ELR (cell line): ENCODE measurements around the gene GREB1L.
A peak's percentile ranks its signal among the peaks of the same experiment; 100 is the strongest.
"Not testable (repeated sequence)": the region's sequence is repeated elsewhere in the genome, so short reads cannot be mapped to it uniquely, and the experiment has no call there.

Experiments used
- DNase-seq: peaks from one replicate; pipeline ENCODE4 v3.0.0-alpha.2; 2015; ENCODE audit warnings: low read depth

Gene GREB1L

DNA sequence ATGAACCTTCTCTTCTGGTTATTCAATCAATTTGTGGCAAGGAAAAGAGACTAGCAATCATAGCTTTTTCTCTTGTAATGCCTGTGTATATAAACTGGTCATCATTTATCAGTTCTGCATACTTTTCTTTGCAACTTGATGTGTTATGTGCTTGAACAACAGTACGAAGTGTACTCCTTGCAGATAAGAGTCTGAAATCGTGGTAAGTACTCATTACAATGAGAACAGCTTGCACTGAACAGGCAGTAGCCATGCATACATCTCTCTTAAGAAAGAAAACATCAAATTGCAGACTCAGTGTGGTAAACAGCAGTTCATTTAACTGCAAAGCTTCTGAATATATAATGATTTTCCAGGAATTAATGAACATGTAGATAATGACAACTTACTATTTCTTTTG, 64.3 kb downstream of the GREB1L start:
- DNase-seq, result no peak

DNA sequence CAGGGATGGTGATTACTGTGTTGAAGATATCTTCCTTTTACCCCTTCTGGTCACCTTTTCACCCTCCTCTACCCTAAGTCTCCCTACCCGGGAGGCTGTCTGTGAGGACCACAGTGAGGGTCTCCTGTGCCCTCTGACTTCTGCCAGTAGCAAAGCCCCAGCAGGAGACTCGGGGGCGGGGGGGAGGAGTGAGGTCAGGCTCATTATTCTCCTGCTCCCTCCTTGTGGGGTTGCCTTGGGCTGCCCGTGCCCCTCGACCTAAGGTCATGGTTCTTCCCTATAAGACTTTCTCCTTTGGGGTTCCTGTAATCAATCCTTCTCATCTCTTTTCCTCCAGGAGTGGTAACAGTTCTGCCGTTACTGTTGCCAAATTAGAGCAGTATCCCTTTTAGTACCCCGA, 65.5 kb downstream of the GREB1L start:
- no peak for DNase-seq

DNA sequence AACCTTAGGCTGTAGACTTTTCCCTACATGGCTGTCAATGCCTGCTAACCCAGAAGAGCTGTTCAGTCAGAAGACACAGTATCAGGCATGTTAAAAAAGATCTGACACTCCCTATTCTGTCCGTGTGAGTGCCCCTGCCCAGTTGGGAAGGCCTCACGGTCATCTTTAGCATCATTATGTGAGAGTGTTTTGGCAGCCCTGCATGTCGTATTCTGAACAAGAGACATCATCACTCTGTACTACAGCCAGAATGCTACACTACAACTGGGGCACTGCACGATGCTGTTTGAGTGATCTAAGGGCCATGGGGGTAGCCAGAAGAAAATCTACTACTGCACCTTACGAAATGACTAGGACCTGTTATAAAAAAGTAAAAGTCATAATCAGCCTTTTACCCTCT, 67.2 kb downstream of the GREB1L start:
- DNase-seq, result no peak

DNA sequence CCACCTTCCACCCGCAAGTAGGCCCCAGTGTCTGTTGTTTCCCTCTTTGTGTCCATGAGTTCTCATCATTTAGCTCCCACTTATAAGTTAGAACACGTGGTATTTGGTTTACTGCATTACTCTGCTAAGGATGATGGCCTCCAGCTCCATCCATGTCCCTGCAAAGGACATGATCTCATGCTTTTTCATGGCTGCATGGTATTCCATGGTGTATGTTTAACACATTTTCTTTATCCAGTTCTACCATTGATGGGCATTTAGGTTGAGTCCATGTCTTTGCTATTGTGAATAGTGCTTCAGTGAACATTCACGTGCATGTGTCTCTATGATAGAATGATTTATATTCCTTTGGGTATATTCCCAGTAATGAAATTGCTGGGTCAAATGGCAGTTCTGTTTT, 69.9 kb downstream of the GREB1L start:
- DNase-seq, result not testable (repeated sequence)

DNA sequence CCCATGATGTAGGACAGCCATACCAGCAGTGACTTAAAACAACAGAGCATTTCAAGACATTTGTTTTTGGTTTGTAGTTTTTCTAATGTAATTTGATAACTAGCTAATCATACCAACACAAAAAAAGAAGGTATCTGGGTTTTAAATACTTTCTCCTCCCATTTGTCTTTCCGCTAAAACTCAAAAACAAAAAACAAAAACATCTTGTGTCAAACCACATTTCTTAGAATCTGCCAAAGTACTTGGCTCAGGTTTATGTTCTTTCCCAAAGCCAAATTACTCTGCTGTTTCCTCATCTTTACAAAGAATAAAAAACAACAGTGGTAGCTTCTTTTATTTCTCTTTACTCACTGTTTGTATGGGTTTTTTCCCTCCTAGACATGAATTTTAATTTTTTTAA, 71.5 kb downstream of the GREB1L start:
- no peak for DNase-seq

DNA sequence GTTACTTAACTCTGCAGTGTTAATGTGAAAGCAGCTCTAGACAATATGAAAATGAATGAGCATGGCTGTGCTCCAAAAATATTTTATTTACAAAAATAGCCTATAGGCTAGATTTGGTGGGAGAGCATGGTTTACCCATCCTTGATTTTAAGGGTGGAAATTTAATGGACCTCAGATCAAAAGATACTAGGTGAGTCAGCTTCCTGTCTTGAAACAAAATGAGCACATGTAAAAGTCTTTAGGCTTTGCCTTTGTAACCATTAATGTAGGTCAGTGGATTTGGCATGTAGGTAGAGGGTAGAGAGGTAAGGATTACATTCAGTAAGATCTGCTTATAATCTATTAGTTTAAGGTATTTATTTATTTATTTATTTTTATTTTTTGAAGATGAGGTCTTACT, 72.7 kb downstream of the GREB1L start:
- peak; percentile 53 for DNase-seq

DNA sequence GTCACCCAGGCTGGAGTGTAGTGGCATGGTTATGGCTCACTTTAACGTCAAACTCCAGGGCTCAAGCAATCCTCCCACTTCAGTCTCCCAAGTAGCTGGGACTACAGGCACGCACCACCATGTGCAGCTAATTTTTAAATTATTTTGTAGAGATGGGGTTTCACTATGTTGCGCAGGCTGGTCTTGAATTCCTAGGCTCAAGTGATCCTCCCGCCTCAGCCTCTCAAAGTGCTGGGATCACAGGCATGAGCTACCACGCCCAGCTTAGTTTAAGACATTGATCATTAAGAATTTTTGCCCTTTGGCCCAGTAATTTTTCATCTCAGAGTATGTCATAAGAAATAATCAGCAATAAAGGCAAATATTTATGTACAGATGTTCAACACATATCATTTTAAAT, 73.1 kb downstream of the GREB1L start:
- DNase-seq, result not testable (repeated sequence)

DNA sequence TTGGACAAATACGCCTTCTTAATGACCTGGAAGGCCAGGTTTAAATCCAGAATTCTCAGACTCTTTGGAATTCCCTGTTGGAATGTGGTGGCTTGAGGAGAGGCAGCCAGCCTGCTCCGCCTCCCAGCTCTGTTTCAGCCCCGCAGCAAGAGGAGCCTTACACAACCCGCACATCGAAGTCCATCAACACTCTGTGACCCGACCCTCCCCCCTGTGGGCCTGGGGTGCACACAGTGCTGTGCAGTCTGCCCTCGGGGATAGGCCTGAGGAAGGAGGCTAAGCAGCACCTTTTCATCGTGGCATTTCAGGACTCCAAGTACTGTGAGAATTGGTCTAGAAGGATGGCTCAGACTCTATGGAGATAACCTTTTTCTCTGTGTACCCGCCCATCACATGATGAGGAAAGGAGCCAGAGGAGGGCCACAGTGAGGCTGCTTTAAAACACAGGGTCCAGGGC, 73.7 kb downstream of the GREB1L start:
- DNase-seq, result no peak

DNA sequence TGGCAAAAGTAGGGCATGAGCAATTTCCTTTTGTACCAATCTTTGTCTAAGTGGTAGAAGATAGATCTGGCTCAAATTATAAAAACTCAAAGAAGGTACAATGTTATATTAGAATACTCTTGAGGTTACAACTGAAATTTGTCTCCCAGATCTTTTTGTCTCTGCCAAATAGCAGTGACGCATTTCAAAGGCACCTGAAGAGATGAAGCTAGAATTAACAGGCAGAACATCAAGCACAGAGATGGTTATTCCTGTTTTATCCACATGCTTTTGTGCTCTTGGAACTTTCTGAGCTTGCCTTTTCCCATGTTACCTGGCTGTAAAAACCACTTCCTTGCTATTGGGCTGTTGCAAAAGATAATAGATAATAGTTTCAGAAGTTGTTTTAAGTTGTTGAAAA, 74.3 kb downstream of the GREB1L start:
- DNase-seq, result no peak

DNA sequence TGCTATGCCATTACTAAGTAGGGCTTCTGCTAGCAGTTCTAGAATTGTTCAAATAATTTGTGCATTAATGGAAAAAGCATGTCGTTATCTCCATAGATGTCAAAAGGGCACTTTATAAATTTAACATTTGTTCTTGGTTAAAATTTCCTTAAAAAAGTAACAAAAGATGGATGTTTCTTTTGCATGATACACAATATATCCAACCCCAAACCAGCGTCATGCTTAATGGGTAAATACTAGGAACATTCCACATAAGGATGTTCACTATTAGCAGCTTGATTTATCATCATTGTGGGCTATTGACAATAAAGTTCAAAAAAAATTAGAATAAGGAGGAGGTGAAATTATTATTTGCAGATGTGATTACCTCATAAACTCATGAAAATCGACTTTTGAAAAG, 79.7 kb downstream of the GREB1L start:
- DNase-seq, result no peak

DNA sequence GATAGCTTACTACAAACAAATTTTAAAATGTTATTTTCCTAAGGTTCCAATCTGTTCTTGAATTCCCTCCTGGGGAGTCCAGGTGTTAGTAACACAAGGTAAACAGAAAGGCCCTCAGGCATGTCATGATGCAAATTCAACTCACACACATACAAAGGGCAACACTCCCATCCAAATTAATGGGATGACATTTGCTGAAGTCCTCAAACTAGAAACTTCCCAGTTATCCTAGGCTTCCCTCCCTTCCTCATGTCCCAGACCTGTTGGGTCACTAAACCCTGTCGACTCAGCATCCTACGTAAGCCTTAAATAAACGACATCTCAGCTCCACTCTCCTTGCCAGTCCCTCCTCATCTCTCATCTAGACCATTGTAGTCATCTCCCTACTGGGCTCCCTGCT, 85.1 kb downstream of the GREB1L start:
- DNase-seq, result no peak

DNA sequence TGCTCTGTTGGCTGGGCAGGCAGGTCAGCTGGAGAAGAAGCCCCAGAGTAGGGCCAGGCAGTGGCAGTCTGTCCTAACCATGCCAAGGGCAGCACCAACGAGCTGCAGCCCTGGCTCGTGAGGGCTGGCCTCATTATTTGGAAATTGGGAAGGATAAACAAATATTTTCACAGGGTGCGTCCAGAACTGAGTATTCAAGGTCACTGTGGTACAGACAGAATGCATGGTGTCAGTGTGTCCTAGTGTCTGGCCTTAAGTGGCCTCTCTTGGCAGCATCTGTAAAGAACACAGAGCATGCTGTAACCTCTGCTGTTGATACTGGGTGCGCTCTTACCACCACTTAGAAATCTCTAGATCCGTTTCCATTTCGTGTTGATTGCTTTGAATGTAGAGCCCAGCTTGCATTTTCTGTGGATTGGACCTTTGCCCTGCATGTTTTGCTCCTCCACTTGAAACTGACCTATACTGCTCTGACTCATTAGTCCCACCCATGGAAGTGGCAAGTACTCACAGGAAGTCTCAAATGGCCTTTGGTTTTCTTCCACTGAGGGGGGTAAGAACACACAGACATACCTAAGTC, 88.2 kb downstream of the GREB1L start:
- peak; percentile 80 for DNase-seq

DNA sequence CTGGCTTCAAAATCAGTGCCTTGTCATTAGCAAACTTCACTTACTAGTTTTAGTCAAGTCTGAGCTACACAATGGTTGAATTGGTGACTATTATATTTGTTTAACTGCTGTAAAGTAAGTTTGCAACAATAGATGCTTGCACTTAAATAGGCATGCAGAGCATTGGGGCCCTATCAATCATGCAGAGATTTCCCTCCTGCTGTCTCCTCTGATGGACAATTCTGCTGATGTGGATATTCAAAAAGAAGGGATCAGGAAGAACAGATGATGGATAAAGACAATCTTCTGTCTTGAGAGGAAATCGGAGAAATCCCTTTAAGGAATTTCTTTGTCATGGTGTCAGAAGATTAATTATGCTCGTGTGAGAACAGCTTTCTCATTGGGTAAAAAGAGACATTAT, 89.0 kb downstream of the GREB1L start:
- DNase-seq, result no peak

DNA sequence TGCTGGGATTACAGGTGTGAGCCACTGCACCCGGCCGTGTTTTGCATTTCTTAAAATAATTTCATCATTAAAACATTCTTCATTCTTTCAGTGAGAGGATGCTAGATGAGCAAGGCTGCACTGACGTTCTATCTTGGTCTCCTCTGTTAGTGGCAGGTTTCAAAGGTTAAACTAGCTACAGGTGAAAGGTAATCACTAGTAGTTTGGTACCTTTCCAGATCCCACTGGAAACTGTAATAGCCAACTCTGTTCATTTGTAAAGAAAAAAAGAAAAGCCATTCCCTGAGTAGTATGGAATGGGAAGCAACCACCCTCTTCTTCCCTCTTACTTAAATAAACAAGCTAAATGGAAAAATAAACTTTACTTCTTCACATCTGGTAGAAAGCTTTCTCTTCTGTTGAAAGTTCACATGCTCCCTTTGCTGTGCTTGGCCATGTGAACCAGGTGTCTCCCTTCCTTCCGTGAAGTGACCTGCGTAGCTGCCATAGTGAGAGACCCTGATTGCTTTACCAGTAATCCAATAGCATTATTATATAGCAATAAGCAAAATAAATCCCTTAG, 94.0 kb downstream of the GREB1L start:
- no peak for DNase-seq

DNA sequence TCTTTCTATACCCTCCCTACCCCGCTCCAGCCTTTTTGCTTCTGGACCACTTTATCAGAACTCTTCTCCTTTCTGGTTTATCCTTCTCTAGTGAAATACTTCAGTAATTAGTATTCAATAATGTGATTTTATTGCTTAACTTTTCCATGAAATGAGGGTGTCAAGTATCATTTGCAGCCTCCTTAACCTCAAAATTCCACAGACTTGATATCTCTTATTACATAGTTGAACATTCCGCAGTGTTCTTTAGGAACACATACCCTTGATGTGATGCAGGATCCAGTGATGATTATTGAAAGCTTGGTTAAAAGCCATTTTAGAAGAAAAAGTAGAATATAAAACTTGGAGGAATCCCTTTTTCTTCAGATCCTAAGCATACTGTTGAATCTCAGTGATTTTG, 94.8 kb downstream of the GREB1L start:
- DNase-seq, result no peak

DNA sequence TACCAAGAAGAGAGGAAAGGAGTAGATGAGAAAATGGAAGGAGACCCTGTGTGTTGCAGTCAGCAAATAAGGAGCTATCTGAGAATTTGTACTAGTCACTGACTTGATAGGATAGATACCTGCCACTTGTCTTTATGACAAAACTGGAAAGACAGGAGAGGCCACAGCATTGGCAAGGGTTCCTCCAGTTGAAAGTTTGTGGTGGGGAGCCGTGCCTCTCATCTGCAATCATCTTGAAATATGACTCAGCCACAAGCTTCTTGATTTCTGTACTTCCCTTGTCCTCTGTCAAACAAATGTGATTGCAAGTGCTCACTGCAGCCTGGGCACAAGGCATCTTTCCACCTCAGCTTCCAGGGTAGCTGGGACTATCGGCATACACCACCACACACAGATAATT, 99.1 kb downstream of the GREB1L start:
- DNase-seq, result peak; percentile 41

DNA sequence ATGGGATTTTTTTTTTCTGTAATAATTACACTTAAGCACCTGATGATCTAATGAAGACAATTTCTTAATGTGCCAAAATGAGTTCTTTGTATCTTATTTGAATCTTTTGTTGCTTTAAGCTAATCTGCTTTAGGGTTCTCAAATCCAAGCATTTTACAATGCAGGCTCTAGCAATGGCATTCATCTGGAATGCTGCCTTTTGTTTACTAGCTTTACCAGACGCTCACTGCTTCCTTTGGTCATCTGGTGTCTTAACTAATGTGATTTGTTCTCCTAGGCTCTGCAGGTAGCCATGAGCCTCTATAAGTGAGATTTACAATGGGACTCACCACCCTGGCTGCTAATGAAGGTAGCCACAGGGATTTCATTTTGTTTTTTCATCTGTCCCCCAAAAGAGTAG, 100.3 kb downstream of the GREB1L start:
- no peak for DNase-seq

DNA sequence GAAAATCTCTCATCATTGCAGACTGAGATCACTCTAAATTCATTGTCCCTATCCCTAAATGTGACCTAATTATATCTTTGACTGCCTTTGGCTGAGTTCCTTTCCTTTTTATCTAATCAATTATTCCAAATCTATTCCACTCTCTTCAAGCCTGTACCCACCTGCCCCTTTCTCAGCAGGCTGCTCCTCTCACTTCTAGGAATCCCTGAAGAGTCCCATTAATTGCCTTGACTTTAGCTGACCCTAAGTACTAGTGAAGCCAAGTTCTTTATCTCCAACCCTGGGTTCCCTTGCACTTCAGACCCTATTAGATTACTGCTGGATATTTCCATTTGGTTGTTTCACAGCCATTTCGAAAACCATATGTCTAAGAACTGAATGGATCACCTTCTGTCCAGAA, 102.8 kb downstream of the GREB1L start:
- DNase-seq, result no peak

DNA sequence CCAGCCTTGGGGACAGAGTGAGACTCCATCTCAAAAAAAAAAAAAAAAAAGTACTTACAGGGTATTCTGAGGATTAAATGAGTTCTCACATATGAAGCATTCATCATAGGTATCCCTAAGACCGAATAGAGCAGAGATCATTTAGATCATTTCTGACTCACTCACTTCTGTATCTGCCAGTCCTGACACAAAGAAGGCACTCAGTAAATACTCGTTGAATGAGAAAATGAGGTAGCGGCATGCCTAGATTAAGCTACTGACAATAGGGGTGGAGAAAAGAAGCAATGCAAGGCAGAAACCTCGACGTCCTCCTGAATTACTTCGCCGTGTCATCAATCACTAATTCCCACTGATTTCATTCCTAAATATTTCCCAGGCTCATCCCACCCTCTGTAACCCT, 103.8 kb downstream of the GREB1L start:
- no peak for DNase-seq

DNA sequence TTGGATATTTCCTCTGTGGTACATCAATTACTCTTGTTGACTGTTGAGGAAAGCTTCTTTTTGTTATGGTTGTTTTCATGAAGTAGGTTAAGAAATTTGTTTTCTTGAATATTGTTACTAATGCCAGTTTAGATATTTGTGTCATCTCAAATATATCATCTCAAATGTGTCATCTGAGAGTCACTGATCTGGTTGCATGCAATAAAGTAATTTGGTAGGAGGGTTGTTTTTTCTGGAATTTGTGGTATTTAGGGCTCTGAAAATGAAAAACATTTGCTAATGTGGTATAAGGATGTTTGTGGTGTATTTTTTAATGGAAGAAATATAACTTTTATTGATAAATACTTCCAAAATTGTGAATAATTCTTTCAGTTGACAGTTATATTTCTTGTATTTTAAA, 117.7 kb downstream of the GREB1L start:
- DNase-seq, result peak; percentile 42

DNA sequence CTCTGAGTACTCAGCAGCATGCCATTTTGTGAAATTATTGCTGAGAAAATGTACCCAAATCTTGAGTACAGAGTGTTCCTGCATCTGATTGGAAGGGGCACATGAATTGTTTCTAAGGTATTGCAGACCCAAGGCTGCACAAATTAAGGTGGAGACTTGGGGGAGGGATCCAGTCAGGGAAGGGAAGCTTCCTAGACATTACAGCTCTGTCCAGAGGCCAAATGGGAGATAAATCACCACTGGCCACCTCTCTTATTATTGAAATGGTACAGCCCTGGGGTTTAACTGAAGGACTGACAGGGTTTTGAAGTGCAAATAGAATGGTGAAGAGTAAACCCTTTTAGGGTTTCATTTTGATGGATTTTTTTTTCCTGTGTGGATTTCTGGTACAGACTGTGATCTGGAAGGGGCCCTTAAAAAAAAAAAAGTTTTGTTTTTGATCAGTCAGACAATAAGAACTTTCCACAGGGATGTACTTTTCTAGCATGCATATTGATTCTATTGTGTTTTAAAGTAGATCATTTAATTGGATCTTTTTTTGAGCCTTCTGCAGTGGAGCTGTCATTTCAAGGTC, 119.4 kb downstream of the GREB1L start:
- no peak for DNase-seq

DNA sequence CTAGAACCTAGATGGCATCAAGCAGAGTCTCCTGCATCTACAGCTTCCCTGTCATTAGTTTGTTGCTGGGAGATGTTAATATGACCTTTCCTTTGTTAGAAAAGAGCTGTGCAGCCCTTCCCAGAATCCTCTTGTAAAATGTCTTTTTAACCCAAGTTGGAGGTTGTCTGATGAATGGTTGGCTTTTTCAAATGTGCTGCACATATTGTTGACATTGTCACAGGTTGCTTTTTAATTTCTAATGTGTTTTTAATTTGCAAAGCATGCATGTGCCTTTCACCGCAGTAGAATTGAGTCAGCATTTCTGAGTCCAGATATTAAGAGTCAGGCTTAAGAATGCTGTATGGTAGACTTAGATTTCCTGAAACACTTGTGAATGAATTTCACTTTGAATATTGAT, 120.8 kb downstream of the GREB1L start:
- peak; percentile 35 for DNase-seq

DNA sequence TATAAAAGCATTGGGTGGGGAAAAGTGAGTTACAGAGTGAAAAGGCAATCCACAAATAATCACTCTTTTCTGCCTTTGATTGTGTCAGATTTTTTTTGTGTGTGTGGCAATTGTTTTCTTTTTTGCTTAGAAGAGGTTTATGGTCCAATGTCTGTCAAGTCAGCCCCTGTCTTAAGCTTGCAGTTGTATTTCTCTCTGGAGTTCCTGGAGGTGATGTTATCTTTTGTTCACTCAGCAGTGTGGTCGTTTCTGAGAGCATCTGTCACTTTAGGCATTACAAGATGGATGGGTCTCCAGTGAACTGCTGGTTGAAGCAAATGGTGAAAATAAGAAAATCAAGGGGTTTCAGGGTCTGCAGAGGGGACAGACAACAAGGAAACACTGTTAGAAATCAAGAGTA, 121.3 kb downstream of the GREB1L start:
- DNase-seq, result peak; percentile 15

DNA sequence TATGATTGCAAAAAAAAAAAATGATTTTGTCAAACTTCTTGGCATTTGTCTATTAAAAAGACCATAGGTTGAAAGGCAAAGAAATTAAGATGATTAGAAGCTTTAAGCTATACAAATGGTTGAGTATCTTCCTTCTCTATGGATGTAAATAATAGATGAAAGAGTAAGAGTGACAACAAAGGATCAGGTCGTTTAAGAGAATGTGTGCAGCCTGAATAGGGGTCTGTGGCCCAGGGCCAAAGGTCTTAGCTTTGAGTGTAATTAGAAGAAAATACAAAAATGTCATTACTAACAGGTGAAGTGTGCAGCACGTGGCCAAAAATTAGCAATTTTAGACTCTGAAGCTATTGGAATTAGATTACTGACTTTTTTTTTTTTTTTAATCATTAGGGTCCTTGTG, 122.4 kb downstream of the GREB1L start:
- no peak for DNase-seq
